GM12878 (cell line): ENCODE results near the gene PRCC. TPM values are rescaled to one million over a fixed set of nuclear protein-coding genes. Genes with fewer than 3 reads are reported as not detected.
"Not testable (repeated sequence)": the region's sequence is repeated elsewhere in the genome, so short reads cannot be mapped to it uniquely, and the experiment has no call there.

Source experiments
- ATAC-seq: fragments of 200-7000 bp; cut with Tn5 transposase; 3 replicates; pipeline ENCODE4 v1.9.1; 2020; ENCODE audit warnings: mild to moderate bottlenecking, moderate library complexity
- BruUV-seq: library from RNA; stranded (reverse); fragments of 400-500 nt; replicated peaks from 2 replicates; lab custom pipeline; 2021; lab: Mats Ljungman, UMichigan
- CTCF ChIA-PET: fragments of 300-600 bp; sonication (Branson Sonifier 250); formaldehyde crosslinking; extraction: SDS; loops from one replicate; lab custom pipeline; 2021; ENCODE audit warnings: inconsistent platforms; lab: Yijun Ruan, JAX
- POLR2A ChIA-PET: fragments of 350-600 bp; formaldehyde crosslinking; extraction: SDS; loops from one replicate; lab custom pipeline; 2021; ENCODE audit warnings: inconsistent platforms; lab: Charles Lee
- RAD21 ChIA-PET: fragments of 300-600 bp; sonication (Branson Sonifier 250); formaldehyde crosslinking; loops from one replicate; lab custom pipeline; 2023; ENCODE audit warnings: antibody characterized with exemption; ENCODE audit not compliant: unreplicated experiment; lab: Charles Lee
- SMC1A ChIA-PET: fragments of 300-600 bp; sonication (Branson Sonifier 250); formaldehyde crosslinking; loops from one replicate; lab custom pipeline; 2023; ENCODE audit not compliant: unreplicated experiment, uncharacterized antibody; lab: Charles Lee
- DNase-seq: peaks from one replicate; pipeline ENCODE4 v3.0.0-alpha.2; 2011; ENCODE audit warnings: low read depth, low spot score
- FAIRE-seq: peaks from 3 replicates; lab custom pipeline; 2011; peaks lifted over from hg19 to GRCh38; lab: Jason Lieb, UNC
- H2AFZ ChIP-seq: 2 replicates; pipeline ENCODE4 v1.6.0; 2011; ENCODE audit warnings: low read depth, low read length, control low read depth; ENCODE audit not compliant: control insufficient read depth
- H3K27ac ChIP-seq: 2 replicates; pipeline ENCODE4 v1.5.1; 2011; ENCODE audit warnings: control low read depth; ENCODE audit not compliant: control insufficient read depth, insufficient read depth
- H3K27me3 ChIP-seq, 2 experiments: replicated peaks in 1 of 2; 2 replicates each; pipeline versions ENCODE4 v1.6.0 to v1.6.1; 2011; ENCODE audit warnings: low read length in 1 of 2; ENCODE audit not compliant: control insufficient read depth in 2 of 2, insufficient read depth in 2 of 2
- H3K36me3 ChIP-seq, 2 experiments: 2 replicates each; pipeline ENCODE4 v1.5.1; 2011; ENCODE audit warnings: low read length in 1 of 2; ENCODE audit not compliant: control insufficient read depth in 2 of 2, insufficient read depth in 2 of 2
- H3K4me1 ChIP-seq: 2 replicates; pipeline ENCODE4 v1.6.1; 2011; ENCODE audit warnings: mild to moderate bottlenecking, low read length, moderate library complexity, mixed read lengths; ENCODE audit not compliant: control insufficient read depth, insufficient read depth
- H3K4me2 ChIP-seq: 2 replicates; pipeline ENCODE4 v1.6.0; 2011; ENCODE audit warnings: control low read depth; ENCODE audit not compliant: control insufficient read depth, insufficient read depth
- H3K4me3 ChIP-seq: fragments of 200-600 bp; sonication (generic); 2 replicates; pipeline ENCODE4 v1.5.1; 2016
- H3K79me2 ChIP-seq: 2 replicates; pipeline ENCODE4 v1.6.0; 2011; ENCODE audit warnings: low read length; ENCODE audit not compliant: control insufficient read depth, insufficient read depth
- H3K9ac ChIP-seq: 2 replicates; pipeline ENCODE4 v1.8.0; 2011; ENCODE audit warnings: low read length, control low read depth, mixed read lengths; ENCODE audit not compliant: control insufficient read depth, insufficient read depth
- H3K9me3 ChIP-seq: replicated peaks from 3 replicates; pipeline ENCODE4 v1.5.1; 2011; ENCODE audit warnings: mild to moderate bottlenecking, low read length; ENCODE audit not compliant: control insufficient read depth, insufficient read depth
- H4K20me1 ChIP-seq: 2 replicates; pipeline ENCODE4 v1.6.0; 2011; ENCODE audit not compliant: control insufficient read depth, insufficient read depth
- GATAD2B ChIP-seq: fragments of 450-650 bp; conservative IDR thresholded peaks from 2 replicates; pipeline ENCODE4 v1.6.1; 2017; ENCODE audit warnings: low read depth, mild to moderate bottlenecking, moderate library complexity
- POLR2A ChIP-seq: IDR thresholded peaks from 2 replicates; pipeline ENCODE4 v1.6.1; 2011; ENCODE audit warnings: low read depth, mild to moderate bottlenecking, low read length
- SREBF1 ChIP-seq: IDR thresholded peaks from 2 replicates; pipeline ENCODE4 v1.6.1; 2012; ENCODE audit warnings: mild to moderate bottlenecking, low read length
- WGBS: methylation state at CpG from one replicate; pipeline ENCODE4 v1.1.6; 2016; ENCODE audit warnings: low lambda C conversion rate; ENCODE audit not compliant: insufficient replicate concordance, insufficient coverage; ENCODE audit errors: missing lambda C conversion rate; 5-methylcytosine and 5-hydroxymethylcytosine counted together
- in situ Hi-C: fragments of 300-500 bp; cut with MboI; formaldehyde crosslinking; loops from 9 replicates; pipeline ENCODE4 v1.14.3; 2018; ENCODE audit warnings: mixed read lengths
- intact Hi-C: fragments of 100-400 bp; cut with micrococcal nuclease; formaldehyde crosslinking; loops from one replicate; pipeline ENCODE4 v1.14.2; 2022; ENCODE audit not compliant: unreplicated experiment
- polyA plus RNA-seq, 11 experiments: library from polyadenylated mRNA; depleted of rRNA in 4 of 11; unstranded in 6 of 11; stranded (reverse) in 5 of 11; fragments of >200 nt; fragmentation: Nextera tagmentation in 4 of 11; fragmentation: Illumina TruSeq in 1 of 11; extraction: Ambion mirVana in 4 of 11; extraction: Trizol in 1 of 11; gene quantifications; 1 replicate in 1 of 11; 2 replicates in 10 of 11; pipeline versions ENCODE4 v1.2.1 to v1.2.3, GENCODE V29; 2011 to 2016; ENCODE audit warnings: inconsistent platforms in 2 of 11, missing spikeins in 2 of 11, low read depth in 1 of 11
- total RNA-seq, 4 experiments: library from RNA; depleted of rRNA in 3 of 4; stranded (reverse); fragments of >200 nt in 3 of 4; fragmentation: Illumina TruSeq in 1 of 4; extraction: Trizol in 1 of 4; gene quantifications; 2 replicates each; pipeline versions ENCODE4 v1.2.1 to v1.2.3, GENCODE V29; 2013 to 2021
- TF ChIP-seq, protein P1 (sequence below): IDR thresholded peaks from 2 replicates; pipeline ENCODE4 v1.6.1; 2012; ENCODE audit warnings: mild to moderate bottlenecking, low read depth, low read length
- TF ChIP-seq, protein P2 (sequence below): fragments of 450-650 bp; IDR thresholded peaks from 2 replicates; pipeline ENCODE4 v1.6.1; 2018; ENCODE audit warnings: mild to moderate bottlenecking, low read depth, moderate library complexity; ENCODE audit not compliant: partially characterized antibody

Gene PRCC
- total and polyA plus RNA-seq, 10 of the 15 experiments (the other 5 are each of a cell fraction or from before 2014, with no cell fraction given) = 23.8 to 132 (median 63.1) TPM

DNA sequence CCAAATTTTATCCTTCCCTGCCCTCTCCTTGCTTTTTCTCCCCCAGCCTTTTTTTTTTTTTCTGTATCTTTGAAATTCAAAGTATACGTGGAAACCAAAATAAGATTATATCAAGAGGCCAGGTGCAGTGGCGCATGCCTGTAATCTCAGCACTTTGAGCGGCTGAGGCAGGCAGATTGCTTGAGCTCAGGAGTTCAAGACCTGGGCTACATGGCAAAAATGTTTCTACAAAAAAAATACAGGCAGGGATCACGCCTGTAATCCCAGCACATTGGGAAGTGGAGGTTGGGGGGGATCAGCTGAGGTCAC is 6.6 kb upstream of the PRCC start (continued):
- TF ChIP-seq, protein P1, sequence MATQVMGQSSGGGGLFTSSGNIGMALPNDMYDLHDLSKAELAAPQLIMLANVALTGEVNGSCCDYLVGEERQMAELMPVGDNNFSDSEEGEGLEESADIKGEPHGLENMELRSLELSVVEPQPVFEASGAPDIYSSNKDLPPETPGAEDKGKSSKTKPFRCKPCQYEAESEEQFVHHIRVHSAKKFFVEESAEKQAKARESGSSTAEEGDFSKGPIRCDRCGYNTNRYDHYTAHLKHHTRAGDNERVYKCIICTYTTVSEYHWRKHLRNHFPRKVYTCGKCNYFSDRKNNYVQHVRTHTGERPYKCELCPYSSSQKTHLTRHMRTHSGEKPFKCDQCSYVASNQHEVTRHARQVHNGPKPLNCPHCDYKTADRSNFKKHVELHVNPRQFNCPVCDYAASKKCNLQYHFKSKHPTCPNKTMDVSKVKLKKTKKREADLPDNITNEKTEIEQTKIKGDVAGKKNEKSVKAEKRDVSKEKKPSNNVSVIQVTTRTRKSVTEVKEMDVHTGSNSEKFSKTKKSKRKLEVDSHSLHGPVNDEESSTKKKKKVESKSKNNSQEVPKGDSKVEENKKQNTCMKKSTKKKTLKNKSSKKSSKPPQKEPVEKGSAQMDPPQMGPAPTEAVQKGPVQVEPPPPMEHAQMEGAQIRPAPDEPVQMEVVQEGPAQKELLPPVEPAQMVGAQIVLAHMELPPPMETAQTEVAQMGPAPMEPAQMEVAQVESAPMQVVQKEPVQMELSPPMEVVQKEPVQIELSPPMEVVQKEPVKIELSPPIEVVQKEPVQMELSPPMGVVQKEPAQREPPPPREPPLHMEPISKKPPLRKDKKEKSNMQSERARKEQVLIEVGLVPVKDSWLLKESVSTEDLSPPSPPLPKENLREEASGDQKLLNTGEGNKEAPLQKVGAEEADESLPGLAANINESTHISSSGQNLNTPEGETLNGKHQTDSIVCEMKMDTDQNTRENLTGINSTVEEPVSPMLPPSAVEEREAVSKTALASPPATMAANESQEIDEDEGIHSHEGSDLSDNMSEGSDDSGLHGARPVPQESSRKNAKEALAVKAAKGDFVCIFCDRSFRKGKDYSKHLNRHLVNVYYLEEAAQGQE = no peak
- TF ChIP-seq SREBF1 (no peak), GATAD2B (no peak), POLR2A (no peak)
- TF ChIP-seq, protein P2, sequence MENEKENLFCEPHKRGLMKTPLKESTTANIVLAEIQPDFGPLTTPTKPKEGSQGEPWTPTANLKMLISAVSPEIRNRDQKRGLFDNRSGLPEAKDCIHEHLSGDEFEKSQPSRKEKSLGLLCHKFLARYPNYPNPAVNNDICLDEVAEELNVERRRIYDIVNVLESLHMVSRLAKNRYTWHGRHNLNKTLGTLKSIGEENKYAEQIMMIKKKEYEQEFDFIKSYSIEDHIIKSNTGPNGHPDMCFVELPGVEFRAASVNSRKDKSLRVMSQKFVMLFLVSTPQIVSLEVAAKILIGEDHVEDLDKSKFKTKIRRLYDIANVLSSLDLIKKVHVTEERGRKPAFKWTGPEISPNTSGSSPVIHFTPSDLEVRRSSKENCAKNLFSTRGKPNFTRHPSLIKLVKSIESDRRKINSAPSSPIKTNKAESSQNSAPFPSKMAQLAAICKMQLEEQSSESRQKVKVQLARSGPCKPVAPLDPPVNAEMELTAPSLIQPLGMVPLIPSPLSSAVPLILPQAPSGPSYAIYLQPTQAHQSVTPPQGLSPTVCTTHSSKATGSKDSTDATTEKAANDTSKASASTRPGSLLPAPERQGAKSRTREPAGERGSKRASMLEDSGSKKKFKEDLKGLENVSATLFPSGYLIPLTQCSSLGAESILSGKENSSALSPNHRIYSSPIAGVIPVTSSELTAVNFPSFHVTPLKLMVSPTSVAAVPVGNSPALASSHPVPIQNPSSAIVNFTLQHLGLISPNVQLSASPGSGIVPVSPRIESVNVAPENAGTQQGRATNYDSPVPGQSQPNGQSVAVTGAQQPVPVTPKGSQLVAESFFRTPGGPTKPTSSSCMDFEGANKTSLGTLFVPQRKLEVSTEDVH = no peak

DNA sequence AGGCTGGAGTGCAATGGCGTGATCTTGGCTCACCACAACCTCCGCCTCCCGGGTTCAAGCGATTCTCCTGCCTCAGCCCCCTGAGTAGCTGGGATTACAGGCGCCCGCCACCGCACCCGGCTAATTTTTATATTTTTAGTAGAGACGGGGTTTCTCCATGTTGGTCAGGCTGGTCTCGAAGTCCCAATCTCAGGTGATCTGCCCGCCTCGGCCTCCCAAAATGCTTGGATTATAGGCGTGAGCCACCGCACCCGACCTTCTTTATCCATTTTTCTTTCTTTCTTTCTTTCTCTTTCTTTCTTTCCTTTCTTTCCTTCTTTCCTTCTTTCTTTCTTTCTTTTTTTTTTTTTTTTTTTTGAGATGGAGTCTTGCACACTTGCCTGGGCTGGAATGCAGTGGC is 2.2 kb upstream of the PRCC start:
- SMC1A ChIA-PET = interaction anchor here (3.1 to 11.8 kb wide), 3 partner anchors 13 to 38 kb away, joined by 24 to 108 read pairs (median 36); partner anchors contain the start of genes HDGF, ISG20L2, METTL25B and MRPL24
- BruUV-seq, ATAC-seq, H4K20me1 ChIP-seq, H3K27me3 ChIP-seq, H3K9me3 ChIP-seq, H2AFZ ChIP-seq, H3K9ac ChIP-seq, H3K36me3 ChIP-seq, H3K4me2 ChIP-seq, H3K27ac ChIP-seq, H3K4me1 ChIP-seq, DNase-seq, H3K4me3 ChIP-seq, in situ Hi-C loops, FAIRE-seq: not testable (repeated sequence)
- RAD21 ChIA-PET = interaction anchor here (0.7 to 5.0 kb wide), 4 partner anchors 14 to 636 kb away, joined by 3 to 59 read pairs (median 40); partner anchors contain the start of genes HDGF, ISG20L2, METTL25B and MRPL24
- CTCF ChIA-PET = interaction anchor here (0.6 to 9.6 kb wide), 4 partner anchors 10 to 138 kb away, joined by 3 to 152 read pairs (median 20); partner anchors contain the start of genes HDGF, ISG20L2 and METTL25B
- WGBS = over 99% methylated on average over 11 of the region's 15 CpGs
- peaks cover 37% of the 10 kb centered on the region for H3K79me2 ChIP-seq
- POLR2A ChIA-PET = interaction anchor here (0.6 to 6.9 kb wide), 5 partner anchors 9 to 257 kb away, joined by 3 to 71 read pairs (median 3); partner anchors contain the start of genes ISG20L2 and METTL25B
- intact Hi-C loops = loop anchor here (5.0 kb wide), 1 partner anchor 263 kb away; the partner anchor contains the start of gene MEF2D
